Endothelial cell of umbilical vein (primary cell): Measurements from ENCODE around the gene SCG3. TPM values are rescaled to one million over a fixed set of nuclear protein-coding genes. Genes with fewer than 3 reads are reported as not detected.

Experiments
- BruUV-seq: library from RNA; stranded (reverse); fragments of 400-500 nt; replicated peaks from 2 replicates; lab custom pipeline; 2021; lab: Mats Ljungman, UMichigan
- CTCF ChIA-PET: fragments of 300-600, 350-600 bp; sonication (Branson Sonifier 250); formaldehyde crosslinking; loops from one replicate; lab custom pipeline; 2021; ENCODE audit warnings: antibody characterized with exemption, inconsistent platforms; lab: Charles Lee
- POLR2A ChIA-PET: fragments of 300-600, 350-600 bp; sonication (Branson Sonifier 250); formaldehyde crosslinking; loops from one replicate; lab custom pipeline; 2021; ENCODE audit warnings: antibody characterized with exemption, inconsistent platforms; lab: Charles Lee
- DNase-seq: peaks from one replicate; pipeline ENCODE4 v3.0.0-alpha.2; 2011; ENCODE audit warnings: low read depth, low spot score
- FAIRE-seq: peaks from 2 replicates; lab custom pipeline; 2011; peaks lifted over from hg19 to GRCh38; lab: Jason Lieb, UNC
- H2AFZ ChIP-seq: 2 replicates; pipeline ENCODE4 v1.6.0; 2012; ENCODE audit warnings: low read depth, low read length, control low read depth, inconsistent platforms
- H3K27ac ChIP-seq: 2 replicates; pipeline ENCODE4 v1.5.1; 2011; ENCODE audit warnings: low read depth, mild to moderate bottlenecking, control low read depth, low read length, moderate library complexity; ENCODE audit not compliant: insufficient read depth
- H3K27me3 ChIP-seq, 2 experiments: 2 replicates each; pipeline versions ENCODE4 v1.6.0 to v1.6.1; 2011; ENCODE audit warnings: low read length in 2 of 2, mixed read lengths in 1 of 2; ENCODE audit not compliant: control insufficient read depth in 2 of 2, insufficient read depth in 2 of 2
- H3K36me3 ChIP-seq, 2 experiments: 2 replicates in 1 of 2; 3 replicates in 1 of 2; pipeline ENCODE4 v1.5.1; 2011; ENCODE audit warnings: low read length in 2 of 2, mild to moderate bottlenecking in 1 of 2, moderate library complexity in 1 of 2; ENCODE audit not compliant: control insufficient read depth in 2 of 2, insufficient read depth in 2 of 2; ENCODE audit errors: extremely low read depth in 1 of 2
- H3K4me1 ChIP-seq: 3 replicates; pipeline ENCODE4 v1.5.1; 2011; ENCODE audit warnings: mild to moderate bottlenecking, low read length; ENCODE audit not compliant: control insufficient read depth, insufficient read depth; ENCODE audit errors: extremely low read depth
- H3K4me2 ChIP-seq: 2 replicates; pipeline ENCODE4 v1.6.1; 2011; ENCODE audit warnings: low read length, control low read depth, mixed read lengths; ENCODE audit not compliant: insufficient read depth
- H3K4me3 ChIP-seq, 3 experiments: fragments of 200-600 bp in 1 of 3; sonication (generic), shearing (Covaris generic) in 1 of 3; replicated peaks in 1 of 3; 2 replicates each; pipeline ENCODE4 v1.5.1; 2011 to 2016; ENCODE audit warnings: control low read depth in 3 of 3, low read length in 3 of 3, mild to moderate bottlenecking in 2 of 3, inconsistent platforms in 1 of 3, low read depth in 1 of 3, moderate library complexity in 1 of 3; ENCODE audit not compliant: insufficient read depth in 1 of 3
- H3K79me2 ChIP-seq: 2 replicates; pipeline ENCODE4 v1.6.0; 2012; ENCODE audit warnings: low read length, inconsistent platforms; ENCODE audit not compliant: control insufficient read depth, insufficient read depth
- H3K9ac ChIP-seq: replicated peaks from 2 replicates; pipeline ENCODE3; 2011; ENCODE audit warnings: low read length, control low read depth; ENCODE audit not compliant: insufficient read depth; ENCODE audit errors: extremely low read depth
- H3K9me1 ChIP-seq: replicated peaks from 3 replicates; pipeline ENCODE4 v1.6.0; 2011; ENCODE audit warnings: mild to moderate bottlenecking, low read length; ENCODE audit not compliant: control insufficient read depth, insufficient read depth; ENCODE audit errors: extremely low read depth
- H3K9me3 ChIP-seq: replicated peaks from 2 replicates; pipeline ENCODE4 v1.5.1; 2012; ENCODE audit warnings: low read length, inconsistent platforms; ENCODE audit not compliant: control insufficient read depth, insufficient read depth
- H4K20me1 ChIP-seq: replicated peaks from 2 replicates; pipeline ENCODE3; 2011; ENCODE audit warnings: mild to moderate bottlenecking, low read length; ENCODE audit not compliant: control insufficient read depth, insufficient read depth; ENCODE audit errors: extremely low read depth
- CTCF ChIP-seq, 2 donors: IDR thresholded peaks; 1 replicate in 1 of 2; 2 replicates in 1 of 2; pipeline ENCODE4 v1.5.1; 2011; ENCODE audit warnings: low read length in 2 of 2, mild to moderate bottlenecking in 2 of 2, moderate library complexity in 2 of 2, control low read depth in 1 of 2, inconsistent platforms in 1 of 2, low read depth in 1 of 2; ENCODE audit not compliant: insufficient read depth in 1 of 2; ENCODE audit errors: extremely low read depth in 1 of 2
- EZH2 ChIP-seq: IDR thresholded peaks from 2 replicates; pipeline ENCODE4 v1.6.1; 2012; ENCODE audit warnings: borderline replicate concordance, low read depth, mild to moderate bottlenecking, moderate library complexity, low read length, inconsistent platforms; ENCODE audit not compliant: severe bottlenecking
- FOS ChIP-seq: IDR thresholded peaks from 2 replicates; pipeline ENCODE4 v1.6.1; 2011; ENCODE audit warnings: mild to moderate bottlenecking, low read length, moderate library complexity, borderline replicate concordance; ENCODE audit not compliant: insufficient read depth
- GATA2 ChIP-seq: IDR thresholded peaks from 2 replicates; pipeline ENCODE4 v1.7.0; 2011; ENCODE audit warnings: low read depth, mild to moderate bottlenecking, moderate library complexity, mixed read lengths, low read length; ENCODE audit not compliant: insufficient read length, insufficient read depth
- JUN ChIP-seq: IDR thresholded peaks from 2 replicates; pipeline ENCODE4 v1.6.1; 2011; ENCODE audit warnings: borderline replicate concordance, low read depth; ENCODE audit not compliant: insufficient read length, insufficient read depth
- MAX ChIP-seq: IDR thresholded peaks from 2 replicates; pipeline ENCODE4 v1.6.1; 2011; ENCODE audit not compliant: insufficient read depth, insufficient read length
- MYC ChIP-seq: IDR thresholded peaks from one replicate; pipeline ENCODE4 v1.6.1; 2011; ENCODE audit warnings: mild to moderate bottlenecking, low read depth, low read length
- POLR2A ChIP-seq: IDR thresholded peaks from 2 replicates; pipeline ENCODE4 v1.6.1; 2012; ENCODE audit warnings: low read depth, mild to moderate bottlenecking, control low read depth, low read length
- POLR2AphosphoS5 ChIP-seq: IDR thresholded peaks from 2 replicates; pipeline ENCODE4 v1.6.1; 2012; ENCODE audit warnings: low read depth, mild to moderate bottlenecking, control low read depth, low read length, moderate library complexity; ENCODE audit not compliant: insufficient read depth
- dilution Hi-C: fragments of 300-500 bp; cut with MboI; formaldehyde crosslinking; loops from one replicate; pipeline ENCODE4 v1.15.0; 2019; ENCODE audit warnings: low sequenced_read_pairs; ENCODE audit not compliant: extremely low pct_ligation_motif_present
- intact Hi-C: fragments of 100-400 bp; cut with micrococcal nuclease; formaldehyde crosslinking; loops from one replicate; pipeline ENCODE4 v1.10.0; 2022
- polyA plus RNA-seq, 4 experiments: library from polyadenylated mRNA; depleted of rRNA in 3 of 4; stranded (reverse) in 3 of 4; unstranded in 1 of 4; fragments of >200 nt; gene quantifications; 2 replicates each; pipeline versions ENCODE4 v1.2.1 to v1.2.3, GENCODE V29; 2011 to 2012; ENCODE audit warnings: missing spikeins in 1 of 4
- total RNA-seq: library from RNA; stranded (reverse); gene quantifications from 2 replicates; pipeline ENCODE4 v1.2.3, GENCODE V29; 2021

SCG3 gene
- total and polyA plus RNA-seq, 2 donors (not counting 3 experiments of a cell fraction or from before 2014, with no cell fraction given): not detected

GRCh38 chr15:51732646-51733045, 51.3 kb downstream of the SCG3 start:
- ChIA-PET POLR2A (no interaction called here), CTCF (interaction anchor here (1.0 to 2.8 kb wide), 3 partner anchors 11 to 82 kb away, joined by 3 to 9 read pairs (median 7); no protein-coding TSS in a partner anchor)
- H3K27me3 ChIP-seq: no peaks in the 10 kb centered on the region
- no peak overlapping the region for H3K27ac ChIP-seq
- H3K4me1 ChIP-seq: peaks cover 3% of the 10 kb centered on the region
- dilution Hi-C loops: no loop called here
- H4K20me1 ChIP-seq: no peaks in the 10 kb centered on the region
- H3K4me2 ChIP-seq: no peak overlapping the region
- no peaks in the 10 kb centered on the region for H3K9me3 ChIP-seq
- FAIRE-seq (no peak), DNase-seq (no peak)
- H3K9ac ChIP-seq: no peak overlapping the region
- TF ChIP-seq POLR2AphosphoS5: no peak
- no peak for TF ChIP-seq FOS
- TF ChIP-seq EZH2: no peak
- no peak for TF ChIP-seq GATA2
- no peak for TF ChIP-seq MAX
- no peak for TF ChIP-seq CTCF (IDR thresholded peaks at IDR 0.05; ENCODE audit: extremely low read depth in 1 of 2, insufficient read depth in 1 of 2, low read depth in 1 of 2, low read length in 2 of 2)
- TF ChIP-seq JUN: no peak
- no peak for TF ChIP-seq POLR2A
- TF ChIP-seq MYC: no peak
- no peaks in the 10 kb centered on the region for H3K36me3 ChIP-seq
- H2AFZ ChIP-seq: no peak overlapping the region
- H3K4me3 ChIP-seq: no peak overlapping the region
- no peaks in the 10 kb centered on the region for H3K79me2 ChIP-seq
- intact Hi-C loops: no loop called here
- H3K9me1 ChIP-seq: no peaks in the 10 kb centered on the region
- BruUV-seq: no TSS peak
